ENCODE measurements around the gene NCK2. TPM values are rescaled to one million over a fixed set of nuclear protein-coding genes. Genes with fewer than 3 reads are reported as not detected.

NCK2 gene
- total RNA-seq, 1 experiment from 2014 or later: 49.2 TPM

GRCh38 chr2:105773568-105773967, 28.9 kb downstream of the NCK2 start:
- Mint-ChIP-seq H3K4me3 (no peak overlapping the region), H3K4me1 (peaks cover 73 to 75% of the 10 kb centered on the region in 2 experiments), H3K36me3 (ENCODE audit: insufficient read depth in 1 of 3, low read depth in 3 of 3) (peaks cover 2 to 8% (median 7%) of the 10 kb centered on the region in 3 experiments; a peak in 4 of 7 replicates), H3K9me3 (no peaks in the 10 kb centered on the region), H3K27me3 (ENCODE audit: low read depth) (no peaks in the 10 kb centered on the region), H3K27ac (peak overlapping the region in 2 of 3 experiments; percentile 14 to 74; a peak in 1 of 7 replicates)
- no peaks in the 10 kb centered on the region for H3K27me3 ChIP-seq (ENCODE audit: insufficient read depth, low read length)
- no peak overlapping the region for H3K27ac ChIP-seq (ENCODE audit: insufficient read length, low read depth, low read length)
- peaks cover 17% of the 10 kb centered on the region for H3K79me1 ChIP-seq (ENCODE audit: insufficient read depth, low read depth, low read length, poor library complexity, severe bottlenecking)
- TF ChIP-seq CTCF (conservative IDR thresholded peaks at IDR 0.05): no peak
- no peaks in the 10 kb centered on the region for H3K9me3 ChIP-seq (ENCODE audit: control insufficient read depth, low read depth, low read length)
- no peak overlapping the region for H3K4ac ChIP-seq (ENCODE audit: low read depth, low read length)
- no peak overlapping the region for H2BK120ac ChIP-seq (ENCODE audit: low read depth, low read length, poor library complexity, severe bottlenecking)
- H4K20me1 ChIP-seq (ENCODE audit: control insufficient read depth, insufficient read depth, insufficient read length): no peaks in the 10 kb centered on the region
- H2BK5ac ChIP-seq (ENCODE audit: insufficient read length, low read length): no peak overlapping the region
- H3K18ac ChIP-seq (ENCODE audit: insufficient read length, low read depth, low read length): no peak overlapping the region
- peaks cover 27% of the 10 kb centered on the region; the same call in 1 of the 2 replicates for H3K79me2 ChIP-seq (ENCODE audit: insufficient read depth, low read length)
- H2BK12ac ChIP-seq (ENCODE audit: insufficient read length, low read depth, low read length): no peak overlapping the region
- no peak overlapping the region for H3K4me2 ChIP-seq (ENCODE audit: insufficient read depth, insufficient read length, low read length)
- H3K56ac ChIP-seq (ENCODE audit: insufficient read length, low read depth, low read length): no peak overlapping the region
- no peak overlapping the region for H2AK5ac ChIP-seq (ENCODE audit: insufficient read length, low read length)
- H2AFZ ChIP-seq (ENCODE audit: low read length): no peak overlapping the region
- no peak for DNase-seq
- H3K4me1 ChIP-seq (ENCODE audit: insufficient read depth, low read length): no peaks in the 10 kb centered on the region
- no peak overlapping the region for H3K14ac ChIP-seq (ENCODE audit: insufficient read depth, low read length)
- no peaks in the 10 kb centered on the region for H3K23me2 ChIP-seq (ENCODE audit: insufficient read length, low read depth, low read length, poor library complexity, severe bottlenecking)
- H2BK15ac ChIP-seq (ENCODE audit: low read depth, low read length): no peak overlapping the region
- H3T11ph ChIP-seq (ENCODE audit: low read length): no peak overlapping the region
- H3K23ac ChIP-seq (ENCODE audit: insufficient read length, low read depth, low read length): no peak overlapping the region
- no peak overlapping the region for H4K5ac ChIP-seq (ENCODE audit: insufficient read length, low read depth, low read length)
- H3K9ac ChIP-seq (ENCODE audit: extremely low read depth, insufficient read length, low read length): no peak overlapping the region
- H2BK20ac ChIP-seq (ENCODE audit: low read depth, low read length, poor library complexity, severe bottlenecking): no peak overlapping the region
- no peak overlapping the region for H4K91ac ChIP-seq (ENCODE audit: insufficient read length, low read depth, low read length)
- no peak overlapping the region for H4K8ac ChIP-seq (replicated peaks; ENCODE audit: insufficient read length, low read depth, low read length)
- no CpG with 5 or more reads among the region's 2 CpGs for WGBS (ENCODE audit: extremely low coverage, insufficient read length, low lambda C conversion rate)
